ENCODE results near the gene NR1H4. TPM values are rescaled to one million over a fixed set of nuclear protein-coding genes. Genes with fewer than 3 reads are reported as not detected.

Gene NR1H4
- total RNA-seq, 4 donors from 2014 or later: 0.13 TPM; not detected in 3

GRCh38 chr12:100529756-100530350 lies 56.2 kb downstream of the NR1H4 start:
- WGBS: 92% methylated on average over 2 of the region's 2 CpGs
- no peak for DNase-seq (ENCODE audit: extremely low spot score)
- Histone ChIP-seq H3K36me3 (no peaks in the 10 kb centered on the region), H3K9me3 (no peaks in the 10 kb centered on the region), H3K4me1 (no peaks in the 10 kb centered on the region), H3K27me3 (peaks cover 0 to 7% (median 0%) of the 10 kb centered on the region in 4 donors), H3K27ac (replicated peaks in 1 of 4) (no peak overlapping the region), H3K4me3 (no peak overlapping the region)
- no peak for TF ChIP-seq POLR2A (IDR thresholded peaks at IDR 0.05; ENCODE audit: low read depth)
- no peak for TF ChIP-seq POLR2AphosphoS5 (IDR thresholded peaks at IDR 0.05)
- no peak for TF ChIP-seq EP300 (IDR thresholded peaks at IDR 0.05)
- no peak for TF ChIP-seq CTCF (IDR thresholded peaks at IDR 0.05)
- intact Hi-C loops (cut with DNase I): no loop called here

- H3K4me3 ChIP-seq: no peak overlapping the region
Measured at GRCh38 chr12:100533376-100533775, 59.7 kb downstream of the NR1H4 start.

GRCh38 chr12:100534625-100535227 lies 61.1 kb downstream of the NR1H4 start:
- TF ChIP-seq POLR2AphosphoS5 (IDR thresholded peaks at IDR 0.05) (no peak), POLR2A (IDR thresholded peaks at IDR 0.05; ENCODE audit: low read depth) (no peak), EP300 (IDR thresholded peaks at IDR 0.05) (no peak), CTCF (IDR thresholded peaks at IDR 0.05) (no peak)
- DNase-seq (ENCODE audit: extremely low spot score): no peak
- Histone ChIP-seq H3K36me3 (no peaks in the 10 kb centered on the region), H3K27ac (replicated peaks in 1 of 4) (no peak overlapping the region), H3K4me1 (no peaks in the 10 kb centered on the region), H3K9me3 (no peaks in the 10 kb centered on the region), H3K4me3 (no peak overlapping the region), H3K27me3 (peaks cover 0 to 7% (median 0%) of the 10 kb centered on the region in 4 donors)
- WGBS: 75% methylated on average over 6 of the region's 6 CpGs
- intact Hi-C loops (cut with DNase I): no loop called here

More at GRCh38 chr12:100533376-100533775, 59.7 kb downstream of the NR1H4 start:
- Histone ChIP-seq H3K27ac (replicated peaks in 1 of 4) (no peak overlapping the region), H3K9me3 (no peaks in the 10 kb centered on the region), H3K36me3 (no peaks in the 10 kb centered on the region), H3K27me3 (peaks cover 0 to 7% (median 0%) of the 10 kb centered on the region in 4 donors), H3K4me1 (no peaks in the 10 kb centered on the region)
- no peak for DNase-seq (ENCODE audit: extremely low spot score)
- WGBS: 71% methylated on average over 3 of the region's 3 CpGs
- no peak for TF ChIP-seq POLR2A (IDR thresholded peaks at IDR 0.05; ENCODE audit: low read depth)
- TF ChIP-seq POLR2AphosphoS5 (IDR thresholded peaks at IDR 0.05): no peak
- no peak for TF ChIP-seq CTCF (IDR thresholded peaks at IDR 0.05)
- no peak for TF ChIP-seq EP300 (IDR thresholded peaks at IDR 0.05)
- intact Hi-C loops (cut with DNase I): no loop called here

- H3K9me3 ChIP-seq: no peaks in the 10 kb centered on the region
- H3K36me3 ChIP-seq: no peaks in the 10 kb centered on the region
- H3K27me3 ChIP-seq: no peaks in the 10 kb centered on the region
- no peaks in the 10 kb centered on the region for H3K4me1 ChIP-seq
- TF ChIP-seq POLR2A (IDR thresholded peaks at IDR 0.05; ENCODE audit: low read depth) (no peak), POLR2AphosphoS5 (IDR thresholded peaks at IDR 0.05) (no peak), CTCF (IDR thresholded peaks at IDR 0.05) (no peak), EP300 (IDR thresholded peaks at IDR 0.05) (no peak)
- intact Hi-C loops (cut with DNase I): no loop called here
- H3K4me3 ChIP-seq: no peak overlapping the region
- 35% methylated on average over 2 of the region's 2 CpGs for WGBS
- no peak for DNase-seq (ENCODE audit: extremely low spot score)
- H3K27ac ChIP-seq (replicated peaks in 1 of 4): no peak overlapping the region
Measured at GRCh38 chr12:100539202-100539601, 65.5 kb downstream of the NR1H4 start.
